HG03097 (cell line): ENCODE measurements around the gene SAMD10.
"Not testable (repeated sequence)": the region's sequence is repeated elsewhere in the genome, so short reads cannot be mapped to it uniquely, and the experiment has no call there.

ENCODE experiments used
- ATAC-seq: cut with Tn5 transposase; IDR thresholded peaks from one replicate; pipeline ENCODE4 v1.9.1; 2021; ENCODE audit not compliant: unreplicated experiment, low FRiP score

The SAMD10 gene

DNA sequence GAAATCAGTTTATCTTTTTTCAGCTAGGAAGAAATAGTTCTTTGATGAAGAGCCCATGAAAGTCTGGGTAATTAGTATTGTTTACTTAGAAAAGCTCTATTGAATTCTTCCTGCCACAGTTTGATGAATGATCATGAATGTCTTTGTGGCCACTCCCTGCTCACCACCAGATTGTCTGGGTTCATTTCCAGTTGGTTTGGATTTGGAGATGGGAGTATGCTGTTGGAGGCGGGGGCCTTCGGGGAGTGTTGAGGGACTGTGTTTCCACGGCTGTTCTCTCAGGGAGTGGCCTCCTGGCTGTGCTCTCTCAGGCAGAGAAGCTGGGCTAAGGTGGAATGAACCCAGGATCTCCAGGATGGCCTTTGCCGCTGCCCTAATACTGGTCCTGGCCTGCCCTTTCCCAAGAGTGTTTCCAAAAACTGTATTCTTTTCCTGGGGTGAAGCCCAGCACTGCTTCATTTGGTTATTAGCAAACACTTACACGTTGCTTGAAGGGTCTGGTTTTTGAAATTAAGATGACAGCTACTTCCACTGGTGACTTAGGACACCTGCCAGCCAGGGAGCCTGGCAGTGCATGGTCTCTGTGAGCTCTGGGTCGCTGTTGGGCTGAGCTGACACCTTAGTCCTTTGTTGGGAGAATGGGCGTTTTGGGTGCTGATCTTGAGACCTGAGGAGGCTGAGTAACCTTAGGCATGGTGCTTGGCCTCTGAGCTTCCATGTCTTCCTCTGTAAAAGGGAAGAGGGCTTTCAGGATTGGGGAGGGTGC is 24.7 kb upstream of the SAMD10 start:
- ATAC-seq = no peak

DNA sequence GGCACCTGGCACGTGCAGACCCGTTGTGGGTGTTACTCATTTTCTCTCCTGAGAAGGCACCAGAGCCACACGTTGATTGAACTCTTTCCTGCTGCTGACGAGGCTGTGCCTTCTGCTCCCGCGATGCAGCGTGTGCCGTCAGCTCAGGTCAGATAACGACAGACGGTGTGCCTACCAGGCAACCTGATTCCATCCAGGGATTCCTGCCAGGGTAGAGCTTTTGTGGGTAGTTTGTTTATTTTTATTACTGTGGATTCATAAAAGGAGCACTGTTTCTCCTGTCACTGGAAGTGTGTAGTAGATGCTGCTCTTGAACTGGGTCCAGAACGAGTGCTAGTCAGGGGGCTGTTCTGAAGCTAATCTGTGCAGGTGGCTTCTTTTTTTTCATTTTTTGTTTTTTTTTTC is 22.2 kb upstream of the SAMD10 start:
- no peak for ATAC-seq

DNA sequence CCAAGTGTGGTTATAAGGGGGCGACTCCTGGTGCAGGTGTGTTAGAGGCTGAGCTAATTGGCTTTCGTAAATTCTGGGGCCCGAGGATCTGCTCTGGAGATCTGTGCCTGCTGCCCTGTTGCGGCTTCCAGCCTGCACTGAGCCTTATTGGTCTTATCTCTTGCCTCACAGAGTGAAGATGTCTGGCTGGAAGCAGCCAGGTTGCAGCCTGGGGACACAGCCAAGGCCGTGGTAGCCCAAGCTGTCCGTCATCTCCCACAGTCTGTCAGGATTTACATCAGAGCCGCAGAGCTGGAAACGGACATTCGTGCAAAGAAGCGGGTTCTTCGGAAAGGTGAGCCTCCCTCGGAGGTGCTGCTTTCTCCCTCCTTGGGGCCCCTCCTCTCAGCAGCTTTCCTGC is 21.5 kb upstream of the SAMD10 start:
- no peak for ATAC-seq

DNA sequence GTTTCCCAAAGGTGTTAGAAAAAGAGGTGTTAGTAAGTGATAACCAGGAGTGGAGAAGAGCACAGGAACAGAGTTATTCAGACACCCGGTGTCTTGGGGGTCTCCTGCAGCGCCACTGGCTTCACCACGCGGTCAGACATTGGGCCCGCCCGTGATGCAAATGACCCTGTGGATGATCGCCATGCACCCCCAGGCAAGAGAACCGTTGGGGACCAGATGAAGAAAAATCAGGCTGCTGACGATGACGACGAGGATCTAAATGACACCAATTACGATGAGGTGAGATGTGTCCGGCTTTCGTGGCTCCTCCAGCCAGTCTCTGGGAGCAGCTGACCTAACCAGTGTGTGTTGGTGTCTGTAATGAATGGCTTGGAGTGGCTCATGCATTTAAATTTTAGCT is 3.5 kb upstream of the SAMD10 start:
- no peak for ATAC-seq

DNA sequence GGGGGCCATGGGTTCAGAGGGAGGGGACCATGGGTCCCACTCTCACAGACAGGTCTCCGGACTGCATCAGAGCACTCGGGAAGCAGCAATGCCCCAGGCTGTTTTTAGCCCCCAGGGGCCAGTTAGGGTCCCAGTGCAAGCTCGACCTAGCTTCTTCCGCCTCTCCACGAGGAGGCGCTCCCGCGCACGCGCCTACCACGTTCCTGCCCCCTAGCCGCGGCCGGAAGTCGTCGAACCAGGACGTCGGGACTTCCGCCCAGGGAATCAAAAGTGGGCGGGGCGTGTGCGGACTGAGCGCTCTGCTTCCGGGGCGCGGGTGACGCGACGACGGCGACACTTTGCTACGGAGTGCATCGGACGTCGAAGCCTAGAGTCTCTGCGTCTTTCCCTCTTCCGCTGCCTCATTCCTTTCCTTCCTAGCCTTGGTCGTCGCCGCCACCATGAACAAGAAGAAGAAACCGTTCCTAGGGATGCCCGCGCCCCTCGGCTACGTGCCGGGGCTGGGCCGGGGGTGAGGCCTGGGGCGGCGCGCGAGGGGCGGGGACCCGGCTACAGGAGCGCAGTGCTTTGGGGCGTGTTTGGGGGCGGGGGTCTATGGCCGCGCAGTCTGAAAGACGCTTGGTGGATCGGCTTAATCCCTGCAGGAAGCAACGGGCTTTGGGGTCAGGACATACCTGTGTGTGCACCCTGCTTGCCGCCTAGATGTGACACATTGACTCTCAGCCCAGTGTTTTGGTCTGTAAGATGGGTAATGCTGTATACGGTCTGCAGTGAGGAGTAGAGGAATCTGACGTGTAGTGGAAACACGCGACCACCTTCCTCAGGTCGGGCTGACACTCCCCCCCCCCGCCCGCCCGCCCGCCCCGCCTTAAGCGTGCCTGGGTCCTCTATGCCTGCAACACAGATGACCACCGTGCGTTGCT is 1.6 kb upstream of the SAMD10 start, which contains the start of gene PRPF6:
PRPF6 (plus strand) TSS at position 327 of the 923 bp plus-strand sequence; CDS start at position 441, 114 bp downstream.
- ATAC-seq = peak; percentile 54

DNA sequence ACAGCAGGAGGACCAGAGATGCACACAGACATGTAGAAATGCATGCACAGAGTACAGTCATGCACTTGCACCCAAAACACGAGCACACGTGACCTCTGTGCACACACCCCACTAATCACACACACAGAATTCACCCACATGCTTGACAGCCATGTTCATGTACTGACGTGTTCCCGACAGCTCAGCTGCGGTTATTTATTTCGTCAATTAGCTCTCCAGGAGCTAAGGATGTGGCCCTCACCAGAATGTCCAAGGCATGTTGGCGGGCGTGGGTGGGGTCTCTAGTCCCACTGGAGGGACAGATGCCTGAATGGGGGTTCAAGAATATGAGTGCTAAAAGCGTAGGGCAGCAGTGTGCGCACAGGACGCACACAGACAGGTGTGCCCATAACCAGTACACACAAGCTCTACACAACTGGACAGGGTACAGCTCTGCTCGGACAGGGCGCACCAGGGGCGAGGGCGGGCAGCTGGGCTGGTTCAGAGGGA is 919 bp upstream of the SAMD10 start:
- peak; percentile 5 for ATAC-seq

DNA sequence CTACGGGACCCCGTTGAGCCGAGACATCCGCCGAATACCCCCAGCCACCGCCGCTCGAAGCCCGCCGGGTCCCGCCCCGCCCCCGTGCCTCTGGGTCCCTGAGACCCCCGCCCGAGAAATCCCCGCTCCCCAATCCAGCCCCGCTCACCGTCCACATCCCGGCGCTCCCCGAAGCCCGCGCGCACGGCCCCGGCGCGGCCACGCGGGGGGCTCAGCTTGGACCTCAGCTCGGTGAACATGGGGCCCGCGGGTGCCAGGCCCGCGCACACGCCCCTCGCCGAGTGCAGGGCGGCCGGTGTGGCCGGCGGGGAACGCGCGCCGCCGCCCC is 249 bp downstream of the SAMD10 start:
- no peak for ATAC-seq

DNA sequence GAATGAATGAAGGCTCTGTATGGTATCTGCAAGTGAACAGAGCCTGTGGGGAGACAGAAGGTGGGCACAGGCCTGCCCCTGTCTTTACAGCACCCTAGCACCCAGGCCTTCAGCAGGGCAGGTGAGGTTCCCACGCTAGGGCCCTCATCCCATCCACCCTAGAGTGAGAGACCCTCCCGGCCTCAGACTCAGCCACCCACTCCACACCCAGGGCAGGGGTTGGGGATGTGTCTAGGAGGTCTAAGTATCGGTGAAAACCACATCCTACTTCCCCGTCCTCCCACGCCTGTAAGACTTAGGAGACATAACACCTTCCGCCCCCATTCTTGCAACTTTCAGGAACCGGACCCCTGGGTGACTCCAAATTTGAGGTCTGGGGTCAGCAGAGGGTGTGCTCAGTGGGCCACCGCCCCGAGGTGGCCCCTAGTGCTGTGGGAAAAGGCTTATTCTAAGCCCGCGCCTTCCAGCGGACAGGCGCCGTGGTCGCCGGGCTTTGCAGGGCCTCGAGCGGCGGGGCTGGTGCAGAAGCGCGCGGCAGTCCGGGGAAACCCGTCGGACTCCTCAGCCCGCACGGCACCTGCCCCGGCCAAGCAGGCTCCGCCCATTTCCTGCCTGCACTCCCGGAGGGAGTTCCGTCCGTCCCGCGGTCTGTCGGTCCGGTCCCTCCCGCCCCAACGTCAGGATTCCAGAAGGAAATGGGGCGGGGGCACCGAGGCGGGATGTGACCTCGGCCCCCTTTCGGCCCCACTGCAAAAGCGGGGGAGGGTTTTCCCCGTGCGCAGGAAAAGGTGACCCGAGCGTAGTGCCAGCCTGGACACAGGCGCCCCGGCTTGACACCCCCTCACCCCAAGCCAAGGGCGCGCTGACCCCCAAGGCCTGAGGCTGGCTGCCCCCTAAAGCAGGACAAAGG is 868 bp downstream of the SAMD10 start:
- ATAC-seq = peak; percentile 27

DNA sequence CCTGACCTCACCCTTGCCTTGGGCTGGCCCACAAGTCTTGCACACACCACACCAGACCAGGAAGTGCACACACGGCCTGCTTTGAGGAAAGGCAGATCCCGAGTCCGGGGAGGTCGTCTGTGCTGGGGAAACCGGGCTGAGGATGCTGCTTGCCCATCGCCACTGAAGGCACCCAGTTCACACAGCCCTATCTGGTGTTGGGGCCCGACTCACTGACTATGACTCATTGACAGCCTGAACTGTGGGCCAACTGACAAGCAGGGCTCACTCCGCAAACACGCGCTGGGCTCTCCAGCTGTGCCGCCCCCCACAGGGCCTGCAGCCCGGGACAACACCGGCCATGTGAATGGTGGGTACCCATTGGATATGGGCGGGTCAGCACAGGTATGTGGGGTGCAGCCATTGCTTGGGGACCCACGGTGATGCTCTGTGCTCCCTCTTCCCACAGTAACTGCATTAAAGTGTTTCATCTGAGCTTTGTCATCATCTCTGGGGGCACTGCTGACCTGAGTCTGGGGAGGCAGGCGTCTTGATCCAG is 1.6 kb downstream of the SAMD10 start:
- ATAC-seq = no peak

DNA sequence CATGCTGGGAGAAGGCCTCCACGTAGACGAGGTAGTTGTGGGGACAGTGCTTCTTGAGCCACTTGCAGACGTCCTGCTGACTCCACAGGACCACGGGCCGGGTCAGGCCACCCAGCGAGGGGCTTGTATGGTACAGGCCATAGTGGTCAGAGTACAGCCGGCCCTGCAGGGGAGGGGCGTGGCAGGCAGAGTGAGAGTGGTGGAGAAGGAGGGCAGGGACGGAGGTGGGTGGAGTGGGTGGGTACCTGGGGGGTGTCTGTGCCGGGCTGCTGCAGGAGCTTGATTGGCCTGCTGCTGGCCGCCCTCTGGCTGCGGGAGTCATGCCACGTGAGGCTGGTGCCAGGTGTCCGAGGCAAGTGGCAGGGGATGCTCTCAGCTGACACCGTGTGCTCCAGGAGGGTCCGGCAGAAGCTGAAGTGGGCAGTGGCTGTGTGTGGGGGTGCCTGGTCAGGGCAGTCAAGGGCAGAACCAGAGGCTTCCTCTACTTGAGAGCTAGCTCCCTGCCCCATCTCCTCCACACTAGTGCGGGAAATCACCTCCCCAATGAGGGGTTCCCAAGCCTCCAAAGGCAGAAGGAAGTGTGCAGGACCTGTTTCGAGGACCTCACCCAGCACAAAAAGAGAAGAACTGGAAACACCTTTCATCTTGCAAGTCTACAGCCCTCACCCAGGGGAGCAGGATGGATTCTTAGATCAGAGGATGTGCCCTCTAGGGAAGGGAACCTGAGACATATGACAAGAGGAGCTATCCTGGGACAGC is 2.3 kb downstream of the SAMD10 start:
- ATAC-seq = no peak

DNA sequence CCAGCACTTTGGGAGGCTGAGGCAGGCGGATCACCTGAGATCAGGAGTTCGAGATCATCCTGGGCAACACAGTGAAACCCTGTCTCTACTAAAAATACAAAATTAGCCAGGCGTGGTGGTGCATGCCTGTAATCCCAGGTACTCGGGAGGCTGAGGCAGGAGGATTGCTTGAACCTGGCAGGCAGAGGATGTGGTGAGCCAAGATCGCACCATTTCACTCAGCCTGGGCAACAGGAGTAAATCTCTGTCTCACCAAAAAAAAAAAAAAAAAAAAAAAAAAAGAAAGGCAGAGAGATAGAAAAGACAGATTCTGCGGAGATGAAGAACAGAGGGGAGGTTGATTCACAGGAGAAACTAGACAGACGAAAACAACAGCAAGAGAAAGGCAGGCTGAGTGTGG is 2.9 kb downstream of the SAMD10 start:
- ATAC-seq = not testable (repeated sequence)

DNA sequence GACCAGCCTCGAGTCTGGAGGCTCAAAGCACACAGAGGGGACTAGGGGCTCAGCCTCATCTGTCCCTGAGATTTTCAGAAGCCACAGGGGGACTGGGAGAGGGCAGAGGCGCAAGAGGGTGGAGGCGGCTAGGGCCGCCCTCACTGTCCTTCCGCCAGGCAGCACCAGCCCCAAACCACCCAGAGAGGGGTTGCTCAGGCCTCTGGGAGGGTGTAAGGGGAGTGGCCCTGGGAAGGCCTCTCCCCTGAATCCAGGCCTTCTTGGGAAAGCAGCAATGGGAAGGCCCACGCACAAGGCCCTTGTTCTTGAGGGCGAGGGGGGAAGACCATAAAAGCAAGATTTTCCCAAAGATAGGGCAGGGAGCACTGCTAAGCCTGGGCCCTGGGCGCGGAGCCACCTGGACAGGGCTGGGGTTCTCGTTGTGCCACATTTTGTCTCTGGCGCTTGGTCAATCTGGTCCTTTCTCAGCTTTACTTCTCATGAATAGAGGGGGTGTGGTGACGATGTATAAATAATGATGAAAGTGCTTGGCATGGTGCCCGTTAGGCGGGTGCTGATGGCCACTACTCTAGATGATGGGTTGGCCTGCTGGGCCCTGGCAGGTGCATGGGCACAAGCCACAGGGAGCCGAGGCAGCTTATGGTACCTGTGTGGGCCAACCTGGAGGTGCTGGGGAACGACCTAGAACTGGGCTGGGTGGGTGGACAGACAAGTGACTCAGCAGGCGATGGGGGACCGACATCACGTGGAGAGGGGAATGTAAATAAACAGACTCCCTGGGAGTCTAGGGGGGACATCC is 4.8 kb downstream of the SAMD10 start:
- no peak for ATAC-seq

DNA sequence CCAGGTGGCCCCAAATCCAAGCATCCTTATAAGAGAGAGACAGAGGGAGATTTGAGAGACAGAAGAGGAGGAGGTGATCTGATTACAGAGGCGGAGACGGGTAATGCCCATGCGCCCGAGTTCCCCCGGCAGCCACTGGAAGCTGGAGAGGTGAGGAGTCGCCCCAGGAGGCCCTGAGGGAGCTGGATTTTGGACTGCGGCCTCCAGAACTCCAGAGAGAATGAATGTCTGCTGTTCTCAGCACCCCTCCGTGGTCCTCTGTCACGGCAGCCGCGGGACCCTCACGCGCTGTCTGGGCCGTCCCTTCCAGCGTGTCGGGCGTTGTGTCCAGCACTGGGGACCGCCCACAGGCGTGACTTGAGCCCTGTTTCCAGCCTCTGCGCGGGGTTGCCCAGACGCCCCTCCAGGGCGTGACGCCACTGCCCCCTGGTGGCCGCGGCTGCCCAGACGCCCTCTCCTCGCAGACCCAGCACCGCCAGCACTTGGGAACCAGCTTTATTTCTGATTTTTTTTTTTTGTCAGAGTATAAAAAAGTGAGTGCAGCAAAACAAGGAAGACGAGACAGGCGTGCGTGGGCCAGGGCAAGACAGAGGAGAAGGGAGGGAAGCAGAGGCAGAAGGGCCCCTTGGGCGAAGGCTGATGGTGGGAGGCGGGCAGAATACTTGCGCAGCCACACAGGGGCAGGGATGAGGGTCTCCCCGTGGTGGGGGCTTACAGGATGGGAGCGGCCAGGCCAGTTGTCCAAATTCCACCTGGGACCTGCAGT is 5.6 kb downstream of the SAMD10 start:
- ATAC-seq = no peak

DNA sequence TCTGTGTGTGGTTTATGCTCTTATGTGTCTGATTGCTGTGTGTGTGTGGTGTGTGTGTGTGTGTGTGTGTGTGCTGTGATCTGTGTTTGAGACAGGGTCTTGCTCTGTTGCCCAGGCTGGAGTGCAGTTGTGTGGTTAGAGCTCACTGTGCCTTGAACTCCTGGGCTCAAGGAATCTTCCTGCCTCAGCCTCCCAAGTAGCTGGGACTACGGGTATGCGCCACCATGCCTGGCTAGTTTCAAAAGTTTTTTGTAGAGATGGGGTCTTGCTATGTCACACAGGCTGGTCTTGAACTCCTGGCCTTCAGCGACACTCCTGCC is 6.3 kb downstream of the SAMD10 start:
- no peak for ATAC-seq

DNA sequence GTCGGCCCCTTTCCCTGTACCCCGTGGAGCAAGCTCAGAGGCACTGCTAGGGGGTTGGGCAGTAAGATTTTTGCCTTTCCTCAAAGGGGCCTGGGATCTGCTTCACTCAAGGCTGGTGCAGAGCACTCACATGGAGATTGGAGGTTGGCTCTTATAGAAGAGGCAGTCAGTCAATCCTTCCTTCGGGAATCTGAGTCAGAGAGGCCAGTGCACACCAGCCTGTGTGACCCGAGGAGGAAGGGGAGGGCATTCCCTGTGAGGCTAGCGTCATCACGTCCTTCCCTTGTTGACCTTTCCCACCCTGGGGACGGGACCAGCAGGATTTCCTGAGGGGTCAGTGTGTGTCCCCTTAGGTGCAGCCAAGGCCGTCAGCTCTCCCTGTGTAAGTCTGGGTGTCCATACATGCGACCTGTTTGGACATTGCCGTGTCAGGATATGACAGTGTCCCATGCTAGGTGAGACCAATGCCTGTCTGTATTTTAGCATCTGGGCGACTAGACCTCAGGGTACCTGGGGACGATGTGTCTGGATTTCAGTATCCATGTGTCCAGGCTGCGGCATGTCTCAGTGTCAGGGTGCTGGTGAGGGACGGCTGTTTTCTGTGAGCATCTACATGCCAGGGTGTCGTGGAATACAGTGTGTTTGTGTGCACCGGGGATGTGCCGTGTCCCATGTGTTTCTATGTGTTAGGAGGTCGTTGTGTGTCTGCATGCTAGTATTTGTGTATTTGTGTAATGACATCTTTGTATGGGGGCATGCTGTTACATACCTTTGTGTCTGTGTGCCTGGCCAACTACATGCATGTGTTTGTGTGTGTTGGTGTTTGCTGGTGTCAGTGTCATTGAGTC is 6.9 kb downstream of the SAMD10 start:
- no peak for ATAC-seq

DNA sequence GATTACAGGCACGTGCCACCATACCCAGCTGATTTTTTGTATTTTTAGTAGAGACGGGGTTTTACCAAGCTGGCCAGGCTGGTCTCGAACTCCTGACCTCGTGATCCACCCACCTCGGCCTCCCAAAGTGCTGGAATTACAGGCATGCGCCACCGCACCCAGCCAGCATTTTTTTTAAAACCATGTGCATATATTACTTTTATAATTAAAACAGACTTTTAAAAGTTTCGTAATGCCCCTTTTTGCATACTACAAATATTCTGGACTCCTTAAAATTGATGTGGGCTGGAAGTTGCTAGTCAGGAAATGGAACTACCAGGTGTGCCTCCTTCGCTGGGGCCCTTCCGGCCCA is 7.5 kb downstream of the SAMD10 start:
- ATAC-seq = not testable (repeated sequence)

DNA sequence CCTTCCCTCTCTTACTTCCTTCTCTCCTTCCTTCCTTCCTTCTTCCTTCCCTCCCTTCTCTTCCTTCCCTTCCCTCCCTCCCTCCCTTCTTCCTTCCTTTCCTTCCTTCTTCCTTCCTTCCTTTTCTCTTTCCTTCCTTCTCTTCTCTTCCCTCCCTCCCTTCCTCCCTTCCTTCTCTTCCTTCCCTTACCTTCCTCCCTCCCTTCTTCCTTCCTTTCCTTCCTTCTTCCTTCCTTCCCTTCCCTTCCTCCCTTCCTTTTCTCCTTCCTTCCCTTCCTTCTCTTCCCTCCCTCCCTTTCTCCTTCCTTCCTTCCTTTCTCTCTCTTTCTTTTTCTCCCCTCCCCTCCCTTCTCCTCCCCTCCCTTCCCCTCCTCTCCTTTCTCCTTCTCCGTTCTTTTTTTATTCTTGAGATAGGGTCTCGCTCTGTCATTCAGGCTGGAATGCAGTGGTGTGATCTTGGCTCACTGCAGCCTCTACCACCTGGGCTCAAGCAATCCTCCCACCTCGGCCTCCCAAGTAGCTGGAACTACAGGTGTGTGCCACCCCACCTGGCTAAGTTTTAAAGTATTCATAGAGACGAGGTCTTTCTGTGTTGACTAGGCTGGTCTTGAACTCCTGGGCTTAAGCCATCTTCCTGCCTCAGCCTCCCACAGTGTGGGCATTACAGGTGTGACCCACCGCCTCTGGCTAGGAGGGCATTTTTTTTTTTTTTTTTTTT is 8.6 kb downstream of the SAMD10 start:
- no peak for ATAC-seq
